Glutamatergic neuron (in vitro differentiated cells): ENCODE measurements around the gene PAFAH1B1. TPM values are rescaled to one million over a fixed set of nuclear protein-coding genes. Genes with fewer than 3 reads are reported as not detected.
A peak's percentile ranks its signal among the peaks of the same experiment; 100 is the strongest.

Experiments
- DNase-seq: peaks from one replicate; pipeline ENCODE4 v3.0.0; 2022
- H3K27ac Mint-ChIP-seq: one replicate; pipeline ENCODE4 v1.8.0; 2020; ENCODE audit warnings: mild to moderate bottlenecking, mixed read lengths, inconsistent platforms; ENCODE audit not compliant: unreplicated experiment
- H3K27me3 Mint-ChIP-seq: one replicate; pipeline ENCODE4 v1.8.0; 2020; ENCODE audit warnings: mild to moderate bottlenecking, moderate library complexity, mixed read lengths, inconsistent platforms; ENCODE audit not compliant: unreplicated experiment
- H3K36me3 Mint-ChIP-seq: one replicate; pipeline ENCODE4 v1.8.0; 2020; ENCODE audit warnings: mild to moderate bottlenecking, mixed read lengths, inconsistent platforms; ENCODE audit not compliant: unreplicated experiment
- H3K4me1 Mint-ChIP-seq: one replicate; pipeline ENCODE4 v1.8.0; 2020; ENCODE audit warnings: mild to moderate bottlenecking, low read depth, mixed read lengths, inconsistent platforms; ENCODE audit not compliant: unreplicated experiment
- H3K4me3 Mint-ChIP-seq: one replicate; pipeline ENCODE4 v1.8.0; 2020; ENCODE audit warnings: mild to moderate bottlenecking, mixed read lengths, inconsistent platforms; ENCODE audit not compliant: unreplicated experiment
- H3K9me3 Mint-ChIP-seq: one replicate; pipeline ENCODE4 v1.8.0; 2020; ENCODE audit warnings: mild to moderate bottlenecking, moderate library complexity, mixed read lengths, inconsistent platforms; ENCODE audit not compliant: unreplicated experiment
- CTCF ChIP-seq: fragments of 200-600 bp; sonication (generic); IDR thresholded peaks from one replicate; pipeline ENCODE4 v1.5.0; 2021; ENCODE audit not compliant: partially characterized antibody, unreplicated experiment
- total RNA-seq: library from RNA; stranded (reverse); fragmentation: NEBNext Ultra II Directional; extraction: Animal tissue kit (Norgen Biotek cat#: 25700); gene quantifications from one replicate; pipeline ENCODE4 v1.2.1, GENCODE V29; 2021; ENCODE audit not compliant: unreplicated experiment

PAFAH1B1 gene
- total RNA-seq, 1 donor from 2014 or later, result 296 TPM

GRCh38 chr17:2594722-2595599 is 1.5 kb downstream of the PAFAH1B1 start:
- Mint-ChIP-seq H3K27me3 (peaks cover 8% of the 10 kb centered on the region), H3K4me3 (peak overlapping the region; percentile 97), H3K9me3 (peaks cover 6% of the 10 kb centered on the region), H3K27ac (peak overlapping the region; percentile 98), H3K4me1 (peaks cover 10% of the 10 kb centered on the region), H3K36me3 (no peaks in the 10 kb centered on the region)
- TF ChIP-seq CTCF, result no peak
- no peak for DNase-seq

DNA sequence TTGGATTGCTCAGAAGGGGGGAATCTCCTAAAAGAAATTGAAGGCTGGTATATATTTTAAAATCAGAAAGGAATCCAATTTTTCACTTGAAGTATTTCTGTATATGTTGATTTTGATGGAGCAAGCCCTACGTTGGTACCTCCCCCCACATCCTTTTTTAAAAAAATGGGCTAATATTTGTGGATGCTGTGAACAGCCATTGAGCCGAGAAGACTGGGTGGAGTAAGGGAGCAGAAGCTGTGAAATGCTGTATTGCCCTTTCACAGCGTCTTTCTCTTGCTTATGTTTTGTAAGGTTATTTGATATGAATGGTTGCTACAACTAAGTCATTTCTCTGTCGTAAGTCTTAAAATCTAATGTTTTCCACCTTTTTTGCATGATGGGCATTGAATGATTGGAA is 2.3 kb downstream of the PAFAH1B1 start:
- Mint-ChIP-seq H3K4me3 (peak overlapping the region; percentile 97), H3K27me3 (peaks cover 8% of the 10 kb centered on the region), H3K9me3 (peaks cover 6% of the 10 kb centered on the region), H3K4me1 (peaks cover 10% of the 10 kb centered on the region), H3K27ac (peak overlapping the region; percentile 98), H3K36me3 (no peaks in the 10 kb centered on the region)
- DNase-seq, result no peak
- TF ChIP-seq CTCF, result no peak

DNA sequence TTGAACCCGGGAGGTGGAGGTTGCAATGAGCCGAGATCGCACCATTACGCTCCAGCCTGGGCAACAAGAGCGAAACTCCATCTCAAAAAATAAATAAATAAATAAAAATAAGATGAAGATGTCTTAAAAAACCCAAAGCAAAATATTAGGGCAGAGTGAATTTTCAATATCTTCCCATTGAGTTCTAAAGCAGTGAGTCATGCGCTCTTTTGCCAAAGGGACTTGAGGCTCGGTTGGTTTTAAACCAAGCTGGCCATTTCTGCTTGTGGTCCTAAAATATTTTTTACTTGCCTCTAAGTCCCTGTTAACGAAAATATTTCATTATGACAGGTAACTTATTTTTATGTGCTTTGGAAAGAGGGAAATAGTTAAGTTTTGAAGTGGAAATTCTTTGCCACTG is 4.7 kb downstream of the PAFAH1B1 start:
- no peak overlapping the region for H3K27ac Mint-ChIP-seq
- peak overlapping the region; percentile 32 for H3K4me3 Mint-ChIP-seq

GRCh38 chr17:2602597-2603017 is 9.2 kb downstream of the PAFAH1B1 start:
- DNase-seq, result no peak
- Mint-ChIP-seq H3K9me3 (no peaks in the 10 kb centered on the region), H3K36me3 (no peaks in the 10 kb centered on the region), H3K27me3 (peaks cover 2% of the 10 kb centered on the region), H3K4me1 (peaks cover 25% of the 10 kb centered on the region), H3K4me3 (no peak overlapping the region), H3K27ac (no peak overlapping the region)
- TF ChIP-seq CTCF, result no peak

More for the DNA sequence above, 4.7 kb downstream of the PAFAH1B1 start:
- no peak for TF ChIP-seq CTCF
- DNase-seq, result no peak
- H3K27me3 Mint-ChIP-seq, result peaks cover 5% of the 10 kb centered on the region
- H3K4me1 Mint-ChIP-seq, result peaks cover 16% of the 10 kb centered on the region
- peaks cover 2% of the 10 kb centered on the region for H3K9me3 Mint-ChIP-seq
- no peaks in the 10 kb centered on the region for H3K36me3 Mint-ChIP-seq

DNA sequence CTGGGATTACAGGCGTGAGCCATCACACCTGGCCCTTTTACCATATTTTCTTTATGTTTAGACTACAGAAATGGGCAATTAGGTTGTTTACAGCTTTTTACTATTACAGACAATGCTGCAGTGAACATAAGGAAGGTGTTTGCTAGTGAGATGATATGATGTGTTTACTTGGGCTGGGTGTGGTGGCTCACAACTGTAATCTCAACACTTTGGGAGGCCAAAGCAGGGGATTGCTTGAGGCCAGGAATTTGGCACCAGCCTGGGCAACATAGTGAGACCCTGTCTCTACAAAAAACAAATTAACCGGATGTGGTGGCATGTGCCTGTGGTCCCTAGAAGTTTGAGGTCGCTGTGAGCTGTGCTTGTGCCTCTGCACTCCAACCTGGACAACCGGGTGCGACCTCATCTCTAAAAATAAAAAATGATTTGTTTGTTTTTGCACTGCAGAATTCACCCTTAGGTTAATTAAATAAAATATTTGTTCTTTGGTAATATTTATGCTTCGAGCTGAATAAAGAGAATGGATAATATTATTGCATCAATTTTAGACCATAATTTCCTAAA is 15.0 kb downstream of the PAFAH1B1 start:
- Mint-ChIP-seq H3K27ac (no peak overlapping the region), H3K4me1 (peaks cover 19% of the 10 kb centered on the region), H3K4me3 (no peak overlapping the region), H3K9me3 (peaks cover 2% of the 10 kb centered on the region), H3K36me3 (no peaks in the 10 kb centered on the region), H3K27me3 (no peaks in the 10 kb centered on the region)
- DNase-seq, result no peak
- TF ChIP-seq CTCF, result no peak
